Neural crest cell (in vitro differentiated cells): ENCODE results near the gene RASGRP4. TPM values are rescaled to one million over a fixed set of nuclear protein-coding genes. Genes with fewer than 3 reads are reported as not detected.

ENCODE experiments used
- DNase-seq: peaks from one replicate; pipeline ENCODE4 v3.0.0; 2021; ENCODE audit warnings: low read depth, mixed read lengths, low spot score
- H3K27ac Mint-ChIP-seq: one replicate; pipeline ENCODE4 v1.8.0; 2021; ENCODE audit warnings: mild to moderate bottlenecking, mixed read lengths; ENCODE audit not compliant: unreplicated experiment
- H3K27me3 Mint-ChIP-seq: 2 replicates; pipeline ENCODE4 v1.8.0; 2021; ENCODE audit warnings: low read depth, mild to moderate bottlenecking, mixed read lengths
- H3K36me3 Mint-ChIP-seq: 2 replicates; pipeline ENCODE4 v1.8.0; 2021; ENCODE audit warnings: low read depth, mild to moderate bottlenecking, mixed read lengths
- H3K4me1 Mint-ChIP-seq: 2 replicates; pipeline ENCODE4 v1.8.0; 2021; ENCODE audit warnings: mixed read lengths
- H3K4me3 Mint-ChIP-seq: one replicate; pipeline ENCODE4 v1.8.0; 2021; ENCODE audit warnings: mild to moderate bottlenecking, mixed read lengths
- H3K9me3 Mint-ChIP-seq: 2 replicates; pipeline ENCODE4 v1.8.0; 2021; ENCODE audit warnings: mixed read lengths
- total RNA-seq: library from RNA; stranded (reverse); gene quantifications from 2 replicates; pipeline ENCODE4 v1.2.1, GENCODE V29; 2021
- TF ChIP-seq, protein P1 (sequence below): fragments of 200-600 bp; sonication (generic); conservative IDR thresholded peaks from 2 replicates; pipeline ENCODE4 v1.5.0; 2021; ENCODE audit warnings: antibody characterized with exemption, mild to moderate bottlenecking

RASGRP4 gene
- total RNA-seq, 1 donor from 2014 or later, result 0.58 TPM

DNA sequence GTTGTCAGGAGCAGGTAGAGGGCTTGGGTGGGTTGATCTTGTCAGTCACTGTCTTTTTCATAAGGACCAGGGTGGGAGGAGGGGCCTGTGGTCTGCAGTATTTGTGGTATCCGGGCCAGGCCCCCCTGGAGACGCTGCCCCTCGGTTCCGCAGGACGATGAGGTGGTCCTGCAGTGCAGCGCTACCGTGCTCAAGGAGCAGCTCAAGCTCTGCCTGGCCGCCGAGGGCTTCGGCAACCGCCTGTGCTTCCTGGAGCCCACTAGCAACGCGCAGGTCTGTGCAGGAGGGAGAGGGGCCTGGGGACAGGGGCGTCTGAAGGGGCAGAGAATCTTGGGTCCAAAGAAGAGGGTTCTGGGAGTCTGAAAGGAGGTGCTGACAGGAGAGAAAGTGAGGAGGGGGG is 14.6 kb upstream of the RASGRP4 start:
- DNase-seq, result no peak
- TF ChIP-seq, protein P1, sequence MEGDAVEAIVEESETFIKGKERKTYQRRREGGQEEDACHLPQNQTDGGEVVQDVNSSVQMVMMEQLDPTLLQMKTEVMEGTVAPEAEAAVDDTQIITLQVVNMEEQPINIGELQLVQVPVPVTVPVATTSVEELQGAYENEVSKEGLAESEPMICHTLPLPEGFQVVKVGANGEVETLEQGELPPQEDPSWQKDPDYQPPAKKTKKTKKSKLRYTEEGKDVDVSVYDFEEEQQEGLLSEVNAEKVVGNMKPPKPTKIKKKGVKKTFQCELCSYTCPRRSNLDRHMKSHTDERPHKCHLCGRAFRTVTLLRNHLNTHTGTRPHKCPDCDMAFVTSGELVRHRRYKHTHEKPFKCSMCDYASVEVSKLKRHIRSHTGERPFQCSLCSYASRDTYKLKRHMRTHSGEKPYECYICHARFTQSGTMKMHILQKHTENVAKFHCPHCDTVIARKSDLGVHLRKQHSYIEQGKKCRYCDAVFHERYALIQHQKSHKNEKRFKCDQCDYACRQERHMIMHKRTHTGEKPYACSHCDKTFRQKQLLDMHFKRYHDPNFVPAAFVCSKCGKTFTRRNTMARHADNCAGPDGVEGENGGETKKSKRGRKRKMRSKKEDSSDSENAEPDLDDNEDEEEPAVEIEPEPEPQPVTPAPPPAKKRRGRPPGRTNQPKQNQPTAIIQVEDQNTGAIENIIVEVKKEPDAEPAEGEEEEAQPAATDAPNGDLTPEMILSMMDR, result no peak
- Mint-ChIP-seq H3K27ac (no peak overlapping the region), H3K4me1 (peaks cover 4% of the 10 kb centered on the region), H3K27me3 (no peaks in the 10 kb centered on the region), H3K9me3 (no peaks in the 10 kb centered on the region), H3K4me3 (no peak overlapping the region), H3K36me3 (no peaks in the 10 kb centered on the region)

DNA sequence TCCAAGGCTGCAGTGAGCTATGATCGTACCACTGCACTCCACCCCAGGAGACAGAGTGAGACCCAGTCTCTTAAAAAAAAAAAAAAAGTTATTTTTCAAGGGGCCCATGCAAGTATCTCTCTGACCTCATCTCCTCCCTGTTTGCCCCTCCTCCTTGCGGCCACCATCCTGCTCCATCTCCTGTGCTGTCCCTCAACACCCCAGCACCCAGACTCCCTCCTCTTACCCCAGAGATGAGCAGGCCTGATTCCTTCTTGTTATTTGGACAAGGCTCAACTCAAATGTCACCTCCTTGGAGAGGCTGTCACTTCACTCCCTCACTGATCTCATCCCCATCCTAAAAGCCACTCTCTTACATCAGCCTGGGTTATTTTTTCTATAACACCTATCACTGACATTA is 11.9 kb upstream of the RASGRP4 start:
- Mint-ChIP-seq H3K9me3 (no peaks in the 10 kb centered on the region), H3K4me3 (no peak overlapping the region), H3K27me3 (peaks cover 9% of the 10 kb centered on the region), H3K36me3 (no peaks in the 10 kb centered on the region), H3K4me1 (peaks cover 17% of the 10 kb centered on the region), H3K27ac (no peak overlapping the region)
- TF ChIP-seq, protein P1, result no peak
- DNase-seq, result no peak

DNA sequence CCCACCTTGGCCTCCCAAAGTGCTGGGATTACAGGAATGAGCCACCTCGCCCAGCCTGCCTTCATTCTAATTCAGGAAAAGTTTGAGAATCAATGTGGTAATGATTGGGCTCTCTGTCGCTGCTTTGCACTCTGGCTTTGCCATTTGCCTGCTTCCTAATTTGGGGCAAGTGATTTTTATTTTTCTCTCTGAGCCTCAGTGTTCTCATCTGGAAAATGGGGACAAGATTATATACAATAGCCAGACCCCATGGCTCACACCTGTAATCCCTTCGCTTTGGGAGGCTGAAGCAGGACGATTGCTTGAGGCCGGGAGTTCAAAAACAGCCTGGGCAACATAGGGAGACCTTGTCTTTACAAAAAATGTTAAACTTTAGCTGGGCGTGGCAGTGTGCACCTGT is 11.3 kb upstream of the RASGRP4 start:
- TF ChIP-seq, protein P1, result no peak
- Mint-ChIP-seq H3K36me3 (no peaks in the 10 kb centered on the region), H3K4me1 (peaks cover 17% of the 10 kb centered on the region), H3K4me3 (no peak overlapping the region), H3K27me3 (peaks cover 9% of the 10 kb centered on the region), H3K9me3 (no peaks in the 10 kb centered on the region), H3K27ac (no peak overlapping the region)
- no peak for DNase-seq

DNA sequence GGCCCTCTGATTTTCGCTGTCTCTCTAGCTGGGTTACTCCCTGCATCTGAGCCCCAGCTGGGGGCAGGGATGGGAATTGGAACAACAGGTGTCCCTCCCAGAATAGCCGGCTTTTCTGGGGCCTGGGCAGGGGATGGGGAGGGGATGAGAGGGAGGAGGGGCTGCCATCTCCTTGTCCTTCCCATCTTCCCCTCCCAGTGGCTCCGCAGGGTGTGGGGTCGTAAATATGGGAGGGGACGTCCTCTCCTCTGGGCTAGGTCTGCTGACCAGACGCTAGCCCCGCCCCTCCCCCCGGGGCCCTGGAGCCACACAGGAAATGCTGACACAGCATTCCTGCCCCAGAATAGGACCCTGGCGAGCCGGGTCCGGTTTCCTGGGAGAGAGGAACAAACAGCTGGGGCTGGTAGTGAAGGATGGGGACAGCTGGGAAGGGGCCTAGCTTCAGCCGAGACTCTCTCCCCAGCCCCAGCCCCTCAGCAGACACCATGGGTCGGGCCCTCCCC is 8.6 kb upstream of the RASGRP4 start:
- Mint-ChIP-seq H3K4me1 (peaks cover 13% of the 10 kb centered on the region), H3K9me3 (no peaks in the 10 kb centered on the region), H3K27me3 (peaks cover 9% of the 10 kb centered on the region), H3K36me3 (no peaks in the 10 kb centered on the region), H3K4me3 (no peak overlapping the region), H3K27ac (no peak overlapping the region)
- TF ChIP-seq, protein P1, result no peak
- peak; percentile 35 for DNase-seq

DNA sequence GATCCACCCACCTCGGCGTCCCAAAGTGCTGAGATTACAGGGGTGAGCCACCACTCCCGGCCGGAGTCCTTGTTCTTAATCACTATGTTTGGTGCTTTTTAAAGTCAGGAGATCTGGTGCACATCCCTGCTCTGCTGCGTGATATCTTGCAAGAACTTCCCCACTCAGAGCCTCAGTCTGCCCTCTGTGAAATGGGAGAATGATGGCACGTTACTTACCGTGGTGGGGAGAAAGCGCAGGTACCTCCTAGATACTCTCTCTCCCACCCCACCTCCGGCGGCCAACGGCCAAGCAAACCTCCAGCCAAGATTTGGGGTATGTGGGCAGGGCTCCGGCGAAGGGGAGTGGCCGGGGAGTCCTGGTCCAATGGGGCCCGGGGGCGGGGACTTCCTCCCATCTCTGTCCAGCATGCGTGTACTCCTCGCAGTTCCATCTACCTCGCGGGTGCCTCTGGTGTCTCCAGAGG is 7.3 kb upstream of the RASGRP4 start, which contains the start of gene RYR1:
TSS of gene RYR1 (plus strand) at position 424 of the 466 bp plus-strand sequence. CDS start 139 bp downstream, outside the sequence.
- H3K9me3 Mint-ChIP-seq, result no peaks in the 10 kb centered on the region
- no peaks in the 10 kb centered on the region for H3K36me3 Mint-ChIP-seq
- H3K27me3 Mint-ChIP-seq, result peaks cover 9% of the 10 kb centered on the region
- peaks cover 13% of the 10 kb centered on the region for H3K4me1 Mint-ChIP-seq
- peak; percentile 56 for DNase-seq
- no peak within 1 kb of the TSS for H3K4me3 Mint-ChIP-seq
- TF ChIP-seq, protein P1, result no peak
- no peak within 1 kb of the TSS for H3K27ac Mint-ChIP-seq
